ENCODE measurements around the gene PRTFDC1.

Gene PRTFDC1

DNA sequence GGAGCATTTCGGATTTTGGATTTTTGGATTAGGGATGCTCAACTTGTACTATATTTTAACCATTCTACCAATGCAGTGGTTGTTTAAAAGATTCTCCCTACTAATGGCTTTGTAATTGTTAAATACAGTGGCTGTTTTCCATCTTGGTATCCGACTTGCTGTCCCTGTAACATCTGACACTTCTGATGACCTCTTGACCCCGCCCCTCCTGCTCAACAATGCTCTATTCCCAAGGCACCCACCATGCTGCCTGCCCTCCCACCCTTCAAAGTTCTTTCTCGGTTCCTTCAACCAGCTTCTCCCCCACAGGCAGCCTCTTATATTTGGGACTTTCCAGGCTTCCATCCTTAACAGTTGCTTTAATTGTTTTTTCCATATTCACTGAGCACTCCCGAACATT is 2.0 kb downstream of the PRTFDC1 start:
- TF ChIP-seq CTCF (IDR thresholded peaks at IDR 0.05; ENCODE audit: borderline replicate concordance, control extremely low read depth, extremely low read depth, insufficient read depth, missing control alignments) = no peak
- no peak for DNase-seq (ENCODE audit: low spot score)
- in situ Hi-C loops (cut with MboI; ENCODE audit: low sequenced_read_pairs, unreplicated experiment) = no loop called here

DNA sequence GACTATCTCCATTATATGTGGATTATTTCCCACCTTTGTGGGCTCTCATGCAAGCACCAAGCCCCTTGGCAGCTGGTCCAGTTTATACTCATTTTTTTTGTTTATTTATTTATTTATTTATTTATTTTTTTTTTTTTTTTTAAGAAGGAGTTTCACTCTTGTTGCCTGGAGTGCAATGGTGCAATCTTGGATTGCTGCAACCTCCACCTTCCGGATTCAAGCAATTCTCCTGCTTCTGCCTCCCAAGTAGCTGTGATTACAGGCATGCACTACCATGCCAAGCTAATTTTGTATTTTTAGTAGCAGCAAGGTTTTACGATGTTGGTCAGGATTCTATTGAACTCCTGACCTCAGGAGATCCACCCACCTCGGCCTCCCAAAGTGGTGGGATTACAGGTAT is 2.8 kb downstream of the PRTFDC1 start:
- TF ChIP-seq CTCF (IDR thresholded peaks at IDR 0.05; ENCODE audit: borderline replicate concordance, control extremely low read depth, extremely low read depth, insufficient read depth, missing control alignments) = no peak
- DNase-seq (ENCODE audit: low spot score) = no peak
- in situ Hi-C loops (cut with MboI; ENCODE audit: low sequenced_read_pairs, unreplicated experiment) = no loop called here

- no peak for DNase-seq (ENCODE audit: low spot score)
- in situ Hi-C loops (cut with MboI; ENCODE audit: low sequenced_read_pairs, unreplicated experiment) = no loop called here
- TF ChIP-seq CTCF (IDR thresholded peaks at IDR 0.05; ENCODE audit: borderline replicate concordance, control extremely low read depth, extremely low read depth, insufficient read depth, missing control alignments) = no peak
Observed at GRCh38 chr10:24947304-24948097, 4.9 kb downstream of the PRTFDC1 start.

- DNase-seq (ENCODE audit: low spot score) = no peak
- no peak for TF ChIP-seq CTCF (IDR thresholded peaks at IDR 0.05; ENCODE audit: borderline replicate concordance, control extremely low read depth, extremely low read depth, insufficient read depth, missing control alignments)
- in situ Hi-C loops (cut with MboI; ENCODE audit: low sequenced_read_pairs, unreplicated experiment) = no loop called here
Observed at GRCh38 chr10:24944512-24945255, 7.7 kb downstream of the PRTFDC1 start.

DNA sequence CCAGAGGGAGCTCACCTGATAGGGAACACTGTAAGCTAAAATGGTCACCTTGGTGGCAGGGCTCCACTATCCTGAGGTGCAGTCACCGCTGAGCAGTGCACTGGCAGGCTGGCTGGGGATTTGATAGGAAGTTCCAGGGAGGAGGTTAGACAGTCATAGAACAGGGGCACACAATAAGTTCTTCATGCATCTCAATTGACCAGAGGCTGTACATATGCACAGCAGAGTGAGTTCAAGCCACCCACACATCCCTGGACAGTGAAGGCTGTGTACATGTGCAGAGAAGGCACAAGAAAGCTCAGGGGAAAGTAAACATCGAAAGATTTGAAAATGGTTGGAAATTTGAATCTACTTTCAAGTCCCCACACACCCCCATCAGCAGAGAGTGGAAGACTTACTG is 13.9 kb downstream of the PRTFDC1 start:
- in situ Hi-C loops (cut with MboI; ENCODE audit: low sequenced_read_pairs, unreplicated experiment) = no loop called here
- DNase-seq (ENCODE audit: low spot score) = no peak
- no peak for TF ChIP-seq CTCF (IDR thresholded peaks at IDR 0.05; ENCODE audit: borderline replicate concordance, control extremely low read depth, extremely low read depth, insufficient read depth, missing control alignments)

GRCh38 chr10:24938076-24938475 is 14.3 kb downstream of the PRTFDC1 start:
- in situ Hi-C loops (cut with MboI; ENCODE audit: low sequenced_read_pairs, unreplicated experiment) = no loop called here
- no peak for TF ChIP-seq CTCF (IDR thresholded peaks at IDR 0.05; ENCODE audit: borderline replicate concordance, control extremely low read depth, extremely low read depth, insufficient read depth, missing control alignments)
- no peak for DNase-seq (ENCODE audit: low spot score)
